Hepatocyte (in vitro differentiated cells): ENCODE measurements around the gene AP5B1.

Experiments
- CTCF ChIP-seq: fragments of 200-600 bp; sonication (generic); IDR thresholded peaks from 2 replicates; pipeline ENCODE4 v1.5.1; 2016; ENCODE audit warnings: antibody characterized with exemption, mild to moderate bottlenecking; ENCODE audit not compliant: poor library complexity
- EZH2phosphoT487 ChIP-seq: fragments of 200-600 bp; sonication (generic); IDR thresholded peaks from one replicate; pipeline ENCODE4 v1.6.1; 2018; ENCODE audit warnings: antibody characterized with exemption, mild to moderate bottlenecking, low read depth, moderate library complexity; ENCODE audit not compliant: unreplicated experiment, severe bottlenecking

GRCh38 chr11:65777821-65778361 lies 2.9 kb downstream of the AP5B1 start:
- TF ChIP-seq CTCF (no peak), EZH2phosphoT487 (no peak)
